ENCODE measurements around the gene NCKAP5. TPM values are rescaled to one million over a fixed set of nuclear protein-coding genes. Genes with fewer than 3 reads are reported as not detected.

Gene NCKAP5
- total and polyA plus RNA-seq, 2 of the 13 experiments (the other 11 are each of a cell fraction or from before 2014, with no cell fraction given): 0.01 TPM; not detected in 1

GRCh38 chr2:133483181-133483580, 85.1 kb downstream of the NCKAP5 start (continued):
- no peak for TF ChIP-seq BRD4 (CRISPR knock-in tag; IDR thresholded peaks at IDR 0.05)
- no peak for TF ChIP-seq ZNF30 (CRISPR knock-in tag; IDR thresholded peaks at IDR 0.05)
- no peak for TF ChIP-seq ZHX1 (CRISPR knock-in tag; IDR thresholded peaks at IDR 0.05; ENCODE audit: low read depth)

GRCh38 chr2:133480707-133481429, 87.4 kb downstream of the NCKAP5 start:
- BruUV-seq (replicated peaks): no TSS peak
- H3K79me2 ChIP-seq (ENCODE audit: insufficient read depth, low read length): no peaks in the 10 kb centered on the region
- in situ Hi-C loops (cut with HindIII; ENCODE audit: extremely low pct_ligation_motif_present, low pct_unique_long_range_greater_than_20kb) (no loop called here), intact Hi-C loops (cut with micrococcal nuclease; ENCODE audit: unreplicated experiment) (no loop called here)
- H3K9me3 ChIP-seq (ENCODE audit: low read length): no peaks in the 10 kb centered on the region
- DNase-seq (ENCODE audit: low spot score) (no peak), ATAC-seq (no peak), FAIRE-seq (no peak)
- H4K20me1 ChIP-seq (ENCODE audit: insufficient read depth, low read length): no peaks in the 10 kb centered on the region
- 11% methylated on average over 7 of the region's 7 CpGs for WGBS (ENCODE audit: low lambda C conversion rate)
- H3K4me2 ChIP-seq (ENCODE audit: low read depth, low read length): no peak overlapping the region
- H3K27me3 ChIP-seq (ENCODE audit: control insufficient read depth in 1 of 2, insufficient read depth in 2 of 2, low read length in 2 of 2): no peaks in the 10 kb centered on the region; a peak in 1 of 5 replicates
- ChIA-PET POLR2A (no interaction called here), CTCF (ENCODE audit: low intra/inter-chr PET ratio, low total read pairs) (no interaction called here)
- H3K9ac ChIP-seq (ENCODE audit: insufficient read depth, low read depth, low read length): no peak overlapping the region
- H3K27ac ChIP-seq (ENCODE audit: extremely low read length, insufficient read depth, low read length): no peak overlapping the region
- H3K4me1 ChIP-seq (ENCODE audit: insufficient read depth, low read length): peaks cover 3% of the 10 kb centered on the region; the same call in 1 of the 2 replicates
- H3K4me3 ChIP-seq (replicated peaks in 1 of 3; ENCODE audit: insufficient read depth in 1 of 3, low read depth in 2 of 3, low read length in 3 of 3): no peak overlapping the region
- no peak overlapping the region for H2AFZ ChIP-seq (ENCODE audit: low read length)
- H3K36me3 ChIP-seq (replicated peaks in 1 of 2; ENCODE audit: control insufficient read depth in 1 of 2, insufficient read depth in 2 of 2, low read length in 2 of 2): no peaks in the 10 kb centered on the region
- TF ChIP-seq KDM1A (CRISPR knock-in tag; IDR thresholded peaks at IDR 0.05) (no peak), GMEB2 (CRISPR knock-in tag; IDR thresholded peaks at IDR 0.05; ENCODE audit: low read depth) (no peak), CEBPG (CRISPR knock-in tag; IDR thresholded peaks at IDR 0.05) (no peak), RFXANK (CRISPR knock-in tag; IDR thresholded peaks at IDR 0.05) (no peak), ZNF510 (CRISPR knock-in tag; IDR thresholded peaks at IDR 0.05; ENCODE audit: low read depth) (no peak), ZNF574 (CRISPR knock-in tag; IDR thresholded peaks at IDR 0.05) (no peak), ZNF780A (CRISPR knock-in tag; IDR thresholded peaks at IDR 0.05) (no peak), ARHGAP35 (CRISPR knock-in tag; IDR thresholded peaks at IDR 0.05; ENCODE audit: borderline replicate concordance) (no peak), DR1 (CRISPR knock-in tag; IDR thresholded peaks at IDR 0.05) (no peak), SNRNP70 (IDR thresholded peaks at IDR 0.05; ENCODE audit: low read depth, low read length) (no peak), THRA (CRISPR knock-in tag; IDR thresholded peaks at IDR 0.05; ENCODE audit: borderline replicate concordance) (no peak), ZNF788 (CRISPR knock-in tag; IDR thresholded peaks at IDR 0.05; ENCODE audit: borderline replicate concordance) (no peak)

All from HepG2 (cell line).